Midbrain (tissue), 1 donor: ENCODE data around the gene KCNC4.

Experiments
- DNase-seq: peaks from one replicate; lab custom pipeline; 2025; lab: John Stamatoyannopoulos, UW

KCNC4 gene

GRCh38 chr1:110212169-110213142, 2.3 kb downstream of the KCNC4 start:
- DNase-seq, result peak; percentile 21

DNA sequence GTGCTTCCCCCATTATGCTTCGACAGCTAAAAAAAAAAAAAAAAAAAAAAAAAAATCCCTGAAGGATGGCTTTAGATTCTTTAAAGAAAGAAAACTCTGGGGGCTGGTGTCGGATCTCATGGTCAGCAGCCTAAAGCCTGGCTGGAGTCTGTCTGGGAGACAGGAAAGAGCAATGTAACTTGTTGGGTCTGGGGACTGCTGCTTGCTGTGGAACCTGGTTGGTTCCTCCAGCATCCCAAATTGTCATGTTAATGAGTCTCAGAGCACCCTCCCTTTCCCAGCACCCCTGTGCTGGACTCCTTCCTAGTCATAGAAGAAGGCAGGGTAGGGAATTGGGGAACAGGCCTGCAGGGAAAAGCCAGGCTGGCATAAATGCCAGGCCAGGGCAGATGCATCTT, 3.0 kb downstream of the KCNC4 start:
- DNase-seq, result no peak

GRCh38 chr1:110214454-110215404, 4.6 kb downstream of the KCNC4 start:
- no peak for DNase-seq

DNA sequence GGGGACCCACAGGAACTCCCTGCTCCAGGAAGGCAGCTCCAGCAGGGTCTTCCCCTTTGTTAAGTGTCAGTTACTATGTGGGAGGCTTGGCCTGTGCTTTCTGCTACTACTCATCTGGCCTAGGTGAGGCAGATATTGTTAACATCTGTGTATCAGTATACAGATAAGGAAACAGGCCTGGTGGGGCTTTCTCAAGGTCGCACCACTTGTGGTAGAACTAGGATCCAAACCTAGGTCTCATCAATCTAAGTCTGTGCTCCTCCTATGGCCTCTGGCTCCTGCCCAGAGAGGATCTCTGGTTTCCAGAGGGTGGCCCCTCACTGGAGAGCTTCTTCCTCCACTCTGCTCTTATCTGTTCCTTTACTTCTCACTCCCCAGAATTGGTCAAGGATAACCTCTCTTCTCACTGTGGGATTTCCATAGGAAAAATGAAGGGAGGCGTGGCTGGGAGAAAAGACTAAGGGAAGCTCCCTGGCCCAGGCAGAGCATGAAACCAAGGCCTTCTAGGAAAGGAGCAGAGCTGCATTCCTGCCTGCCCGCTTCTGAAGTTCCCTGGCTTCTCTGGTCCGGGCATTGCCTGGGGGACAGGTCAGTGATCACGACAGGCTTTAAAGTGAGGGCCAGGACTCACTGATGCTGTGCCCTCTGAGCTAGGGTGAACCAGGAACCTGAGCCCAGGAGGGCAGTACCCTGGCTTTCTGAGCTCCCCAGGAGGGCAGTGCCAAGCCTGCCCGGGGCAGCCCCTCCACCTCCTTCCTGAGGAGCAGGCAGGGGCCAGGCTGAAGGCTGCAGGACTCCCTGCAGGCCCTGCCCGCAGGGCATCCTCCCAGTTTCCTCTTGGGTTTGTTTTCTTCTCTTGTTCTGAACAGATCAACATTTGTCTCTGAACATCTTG, 5.8 kb downstream of the KCNC4 start:
- no peak for DNase-seq

GRCh38 chr1:110216844-110217444, 6.8 kb downstream of the KCNC4 start:
- no peak for DNase-seq

DNA sequence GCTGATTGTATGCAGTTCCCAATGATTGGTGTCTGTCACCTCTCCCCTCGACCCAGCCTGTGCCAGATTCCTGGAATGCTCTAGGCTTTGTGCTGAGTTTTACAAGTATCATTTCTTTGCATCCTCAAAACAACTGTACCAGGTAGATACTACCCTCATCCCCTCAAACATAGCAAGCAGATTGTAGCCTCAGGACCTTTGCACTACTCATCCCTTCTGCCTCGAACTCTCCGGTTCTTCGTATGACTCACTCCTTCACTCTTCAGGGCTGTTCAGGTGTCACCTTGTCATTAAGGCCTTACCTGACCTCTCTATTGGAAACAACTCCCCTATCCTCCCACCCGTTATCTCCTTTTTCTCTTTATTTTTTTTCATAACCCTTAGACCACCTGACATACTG, 8.0 kb downstream of the KCNC4 start:
- DNase-seq, result no peak

DNA sequence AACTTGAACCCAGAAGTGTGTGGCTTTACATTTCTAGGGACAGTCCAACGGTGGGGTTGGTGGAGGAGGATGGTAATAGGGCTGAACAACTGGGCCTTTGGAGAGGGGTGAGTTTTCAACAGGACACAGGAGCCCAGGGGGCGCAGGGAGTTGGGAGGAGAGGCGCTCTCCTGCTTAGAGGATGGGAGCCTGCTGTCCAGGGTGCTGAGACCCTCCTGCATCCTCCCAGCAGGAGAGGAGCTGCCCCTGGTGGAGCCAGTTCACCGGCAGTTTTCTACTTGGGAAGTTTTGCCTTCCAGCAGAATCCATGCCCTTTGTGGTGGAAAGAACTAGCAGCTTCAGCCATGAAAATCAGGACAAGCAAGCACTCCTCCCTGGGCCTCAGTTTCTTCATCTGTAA, 8.6 kb downstream of the KCNC4 start:
- DNase-seq, result no peak

DNA sequence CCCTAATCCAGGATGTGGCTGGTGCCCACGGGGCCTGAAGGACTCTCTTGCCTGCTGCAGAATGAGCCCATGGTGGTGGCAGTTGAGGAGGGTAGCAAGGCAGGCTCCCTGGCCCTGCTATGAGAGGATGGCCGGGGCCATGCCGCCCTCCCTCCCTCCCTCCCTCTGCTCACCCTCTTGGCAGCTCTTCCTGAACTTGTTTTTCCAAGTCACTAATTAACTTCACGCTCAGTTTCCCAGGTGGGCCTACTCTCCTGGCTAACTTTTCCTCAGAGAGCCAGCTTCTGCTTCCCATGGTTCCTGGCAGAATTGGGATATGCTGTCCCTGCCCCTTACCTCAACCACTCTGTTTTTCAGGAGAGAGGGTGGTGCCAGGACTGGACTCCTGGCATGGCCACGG, 10.2 kb downstream of the KCNC4 start:
- no peak for DNase-seq

DNA sequence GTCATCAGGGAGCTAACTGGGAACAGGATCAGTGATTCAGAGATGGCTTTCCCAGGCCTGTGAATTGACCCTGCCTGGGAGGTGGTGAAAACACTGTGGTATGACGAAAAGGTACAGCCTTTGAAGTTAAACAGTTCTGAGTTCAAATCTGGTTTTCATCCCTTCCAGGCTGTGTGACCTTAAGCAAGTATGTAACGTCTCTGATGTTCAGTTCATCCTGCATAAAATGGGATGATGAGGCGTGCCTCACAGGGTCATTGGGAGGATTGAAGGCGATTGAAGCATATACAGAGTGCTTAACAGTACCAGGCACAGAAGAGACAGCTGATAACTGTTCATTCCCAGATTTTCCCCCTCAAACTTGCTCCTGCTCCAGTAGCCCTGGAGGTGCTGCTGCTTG, 11.0 kb downstream of the KCNC4 start:
- DNase-seq, result no peak

GRCh38 chr1:110223127-110223526, 13.0 kb downstream of the KCNC4 start:
- DNase-seq, result no peak

GRCh38 chr1:110223581-110223980, 13.5 kb downstream of the KCNC4 start:
- DNase-seq, result no peak

GRCh38 chr1:110224240-110224995, 14.3 kb downstream of the KCNC4 start:
- DNase-seq, result no peak

DNA sequence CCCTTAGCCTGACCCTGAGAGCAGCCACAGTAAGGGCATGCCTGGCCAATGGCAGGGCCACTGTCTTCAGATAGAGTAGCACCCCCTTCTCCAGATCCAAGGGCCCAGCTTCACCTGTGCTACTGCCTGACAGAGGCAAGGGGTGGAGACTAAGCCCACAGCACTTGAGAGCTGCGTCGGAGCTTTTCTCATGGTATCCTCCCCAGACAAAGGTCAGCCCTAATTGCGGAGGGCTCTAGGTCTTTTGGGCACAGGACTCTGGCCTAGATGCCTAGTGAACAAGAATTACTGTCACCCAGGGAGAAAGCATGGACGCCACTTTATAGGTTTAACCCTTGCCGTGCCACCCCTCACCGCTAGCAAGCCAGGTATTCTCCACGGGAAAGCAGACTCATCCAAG, 15.1 kb downstream of the KCNC4 start:
- DNase-seq, result no peak

GRCh38 chr1:110225756-110226404, 15.8 kb downstream of the KCNC4 start:
- DNase-seq, result no peak

DNA sequence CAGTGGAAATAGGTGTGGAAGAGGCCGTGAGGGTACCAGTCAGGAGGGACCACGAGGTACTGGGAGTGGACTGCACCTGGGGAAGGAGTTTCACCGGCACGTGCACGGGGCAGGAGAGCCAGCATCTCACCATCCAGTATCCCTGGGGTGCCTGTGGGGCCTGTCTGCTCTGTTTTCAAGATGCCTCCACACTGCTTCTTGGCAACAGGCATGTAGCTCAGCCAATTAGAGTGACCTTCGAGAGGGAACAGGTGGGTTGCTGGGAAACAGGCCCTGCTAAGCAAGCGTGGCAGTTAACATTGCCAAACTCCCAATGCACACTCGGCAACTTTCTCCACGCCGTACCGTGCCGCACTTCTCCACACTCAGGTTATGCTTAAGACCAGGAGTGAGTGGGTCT, 17.7 kb downstream of the KCNC4 start:
- no peak for DNase-seq

DNA sequence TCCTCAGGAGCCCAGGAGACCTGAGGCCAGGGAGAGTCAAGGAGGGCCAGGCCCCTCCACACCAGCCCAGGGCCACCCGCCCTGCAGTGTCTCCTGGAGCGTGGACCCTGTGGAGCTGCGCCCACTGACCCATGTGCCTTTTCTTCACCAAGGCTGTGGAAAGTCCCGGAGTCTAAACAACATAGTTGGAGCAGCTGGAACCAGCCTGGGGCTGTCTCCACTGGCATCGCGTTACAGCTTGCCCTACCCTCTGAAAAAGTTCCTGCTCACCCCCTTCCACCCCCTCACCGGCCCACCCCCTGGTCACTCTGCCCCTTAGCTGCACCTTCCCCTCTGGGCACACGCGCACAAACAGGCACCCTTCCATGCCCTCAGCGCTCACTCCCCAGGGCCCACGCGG, 18.3 kb downstream of the KCNC4 start:
- no peak for DNase-seq

GRCh38 chr1:110228869-110229268, 18.8 kb downstream of the KCNC4 start:
- no peak for DNase-seq

DNA sequence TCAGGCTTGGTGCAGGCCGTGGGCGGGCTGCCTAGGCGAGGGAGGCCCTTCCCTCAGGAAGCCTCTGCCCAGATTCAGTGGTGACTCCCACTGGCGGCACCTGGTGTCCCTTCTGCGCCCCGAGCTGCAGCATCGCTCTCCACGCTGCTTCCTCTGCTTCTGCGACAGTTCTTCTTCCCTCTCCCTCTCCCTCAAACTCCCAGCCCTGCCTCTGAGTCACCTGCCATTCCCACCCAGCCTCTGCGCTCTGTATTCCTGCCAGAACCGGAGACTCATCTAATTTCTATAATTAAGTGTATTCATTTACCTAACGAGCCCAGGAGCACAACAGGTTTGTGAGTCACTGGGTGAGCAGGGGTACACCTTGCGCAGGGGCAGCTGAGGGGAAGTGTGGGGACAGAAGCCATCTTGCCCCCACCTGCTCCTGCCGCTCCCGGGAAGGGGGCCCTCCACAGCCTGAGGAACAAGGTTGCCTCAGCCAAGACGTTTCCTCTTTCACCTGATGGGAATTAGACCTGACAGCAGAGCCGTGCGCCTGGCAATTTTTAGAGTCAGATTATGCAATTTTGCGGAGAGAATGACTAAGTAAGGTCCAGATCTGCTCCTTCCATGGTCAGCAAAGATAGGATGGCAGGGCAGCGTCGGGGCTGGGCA, 19.4 kb downstream of the KCNC4 start:
- no peak for DNase-seq

DNA sequence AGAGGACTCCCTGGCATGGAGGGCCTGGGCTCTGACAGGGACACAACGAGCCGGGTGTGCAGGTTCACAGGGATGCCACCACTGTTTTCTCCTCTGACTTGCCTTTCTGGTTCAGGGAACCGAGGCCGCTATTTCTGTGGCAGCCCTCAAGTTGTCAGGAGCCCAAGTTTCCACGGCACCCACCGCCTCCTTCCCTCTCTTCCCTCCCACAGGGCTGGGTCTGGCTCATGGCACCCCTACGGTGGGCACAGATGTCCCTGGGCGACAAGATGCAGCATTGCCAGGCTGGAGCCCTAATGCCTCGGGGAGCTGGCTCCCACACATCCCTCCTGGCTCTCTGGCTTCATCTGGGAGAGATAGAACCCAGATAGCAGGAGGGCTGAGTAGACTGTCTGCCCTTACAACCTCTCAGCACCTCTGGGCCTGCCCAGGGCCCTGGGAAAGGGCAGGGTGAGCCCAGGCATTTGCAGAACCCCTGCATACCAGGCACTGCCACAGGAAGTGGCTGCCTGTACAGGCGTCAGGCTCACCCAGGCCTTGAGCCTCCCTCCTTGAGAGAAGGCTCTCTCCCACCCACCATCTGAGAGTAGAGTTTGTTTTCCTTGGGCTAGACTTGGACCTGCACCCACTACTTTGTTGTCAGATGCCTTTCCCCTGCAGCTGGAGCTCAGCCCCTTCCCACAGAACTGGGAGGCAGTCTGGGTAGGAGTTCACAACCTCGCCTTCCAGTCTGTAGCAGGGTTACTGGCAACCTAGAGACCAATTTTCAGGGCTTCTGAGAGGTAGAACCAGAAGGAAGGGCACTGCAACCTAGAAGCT, 20.5 kb downstream of the KCNC4 start:
- DNase-seq, result no peak
